Sciatic nerve (tissue), 2 donors: ENCODE results near the gene GSTO2. TPM values are rescaled to one million over a fixed set of nuclear protein-coding genes. Genes with fewer than 3 reads are reported as not detected.

Experiments
- ATAC-seq: fragments of 200-7000 bp; cut with Tn5 transposase; one replicate; pipeline ENCODE4 v1.9.1; 2020; ENCODE audit warnings: mild to moderate bottlenecking, moderate library complexity
- DNase-seq: peaks from one replicate; pipeline ENCODE4 v3.0.0-alpha.2; 2020; ENCODE audit warnings: low spot score
- intact Hi-C: fragments of 100-400 bp; cut with DNase I; formaldehyde crosslinking; loops from one replicate; pipeline ENCODE4 v1.14.2; 2022
- total RNA-seq: library from RNA; stranded (reverse); fragmentation: NEBNext Ultra II Directional; extraction: Animal tissue kit (Norgen Biotek cat#: 25700); gene quantifications from one replicate; pipeline ENCODE4 v1.2.1, GENCODE V29; 2021
- donor health status: DM: no; HTN: no; CAD: no.
- donor health status: DM: no; HTN: no; CAD: no.

GSTO2 gene
- total RNA-seq, 1 donor from 2014 or later = 2.1 TPM

DNA sequence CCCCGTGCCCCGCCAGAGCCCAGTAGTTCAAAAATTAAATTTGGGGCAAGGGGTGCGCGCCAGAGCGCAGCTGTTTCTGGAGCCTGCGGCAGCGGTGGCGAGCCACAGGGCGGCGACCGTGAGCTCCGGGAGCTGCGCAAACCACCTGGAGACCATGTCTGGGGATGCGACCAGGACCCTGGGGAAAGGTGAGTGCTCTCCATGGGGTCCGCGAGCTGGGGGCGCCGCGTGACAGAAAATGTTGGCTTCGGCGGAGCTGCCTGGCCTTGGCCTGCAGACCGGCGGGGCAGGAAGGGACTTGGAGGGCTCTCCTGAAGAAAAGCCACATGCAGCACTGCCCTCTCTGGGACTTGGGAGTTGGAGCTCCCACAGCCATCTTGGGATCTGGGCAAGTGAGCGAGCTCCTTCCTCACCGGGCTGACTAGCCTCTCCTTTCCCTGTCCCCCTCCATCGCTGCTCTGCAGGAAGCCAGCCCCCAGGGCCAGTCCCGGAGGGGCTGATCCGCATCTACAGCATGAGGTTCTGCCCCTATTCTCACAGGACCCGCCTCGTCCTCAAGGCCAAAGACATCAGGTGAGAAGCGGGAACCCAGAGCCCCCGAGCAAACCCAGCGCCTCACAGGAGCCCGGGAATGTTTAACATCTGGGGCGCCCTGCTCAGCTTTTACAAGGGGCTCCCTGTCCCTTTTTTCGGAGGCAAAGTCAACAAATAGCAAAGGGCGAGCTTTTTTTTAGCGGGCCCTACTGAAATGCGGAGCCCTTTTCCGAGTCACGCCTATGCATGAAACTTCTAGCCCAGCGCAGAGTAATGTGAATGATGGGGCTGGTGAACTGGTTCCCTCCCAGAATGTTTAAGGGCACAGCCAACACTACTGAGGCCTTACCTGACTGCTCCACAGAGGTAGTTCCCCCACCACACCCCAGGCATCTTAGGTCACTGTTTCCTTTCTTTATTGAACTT, 6.1 kb downstream of the GSTO2 start:
- ATAC-seq (peak; percentile 60), DNase-seq (peak; percentile 61)
- intact Hi-C loops = no loop called here

DNA sequence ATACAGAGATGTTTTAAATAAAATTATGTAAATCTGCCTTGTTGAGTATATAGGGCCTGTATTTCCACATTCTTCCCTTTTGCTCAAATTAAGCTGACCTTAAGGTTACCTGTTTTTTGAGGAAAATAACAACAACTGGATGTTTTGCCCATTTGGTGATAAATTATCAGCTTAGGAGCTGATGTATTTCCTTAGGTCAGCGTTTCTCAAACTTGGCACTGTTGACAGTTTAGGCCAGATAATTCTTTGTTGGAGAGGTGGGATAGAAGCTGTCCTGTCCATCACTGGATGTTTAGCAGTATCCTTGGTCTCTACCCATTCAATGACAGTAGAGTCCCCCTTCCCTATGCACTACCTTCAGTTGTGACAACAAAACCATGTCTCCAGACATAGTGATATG, 7.2 kb downstream of the GSTO2 start:
- no peak for DNase-seq

DNA sequence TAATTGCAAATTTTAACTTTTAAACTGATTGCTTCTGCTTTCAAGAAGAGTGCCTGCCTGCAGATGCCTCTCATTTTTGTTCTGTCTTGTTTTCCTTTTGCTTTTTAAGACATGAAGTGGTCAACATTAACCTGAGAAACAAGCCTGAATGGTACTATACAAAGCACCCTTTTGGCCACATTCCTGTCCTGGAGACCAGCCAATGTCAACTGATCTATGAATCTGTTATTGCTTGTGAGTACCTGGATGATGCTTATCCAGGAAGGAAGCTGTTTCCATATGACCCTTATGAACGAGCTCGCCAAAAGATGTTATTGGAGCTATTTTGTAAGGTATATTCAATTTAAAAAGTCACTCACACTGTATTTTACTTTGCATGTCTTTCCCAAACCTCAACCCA, 8.8 kb downstream of the GSTO2 start:
- DNase-seq (no peak), ATAC-seq (no peak)
- intact Hi-C loops = no loop called here

More for the DNA sequence above, 7.2 kb downstream of the GSTO2 start:
- intact Hi-C loops = no loop called here
- no peak for ATAC-seq

DNA sequence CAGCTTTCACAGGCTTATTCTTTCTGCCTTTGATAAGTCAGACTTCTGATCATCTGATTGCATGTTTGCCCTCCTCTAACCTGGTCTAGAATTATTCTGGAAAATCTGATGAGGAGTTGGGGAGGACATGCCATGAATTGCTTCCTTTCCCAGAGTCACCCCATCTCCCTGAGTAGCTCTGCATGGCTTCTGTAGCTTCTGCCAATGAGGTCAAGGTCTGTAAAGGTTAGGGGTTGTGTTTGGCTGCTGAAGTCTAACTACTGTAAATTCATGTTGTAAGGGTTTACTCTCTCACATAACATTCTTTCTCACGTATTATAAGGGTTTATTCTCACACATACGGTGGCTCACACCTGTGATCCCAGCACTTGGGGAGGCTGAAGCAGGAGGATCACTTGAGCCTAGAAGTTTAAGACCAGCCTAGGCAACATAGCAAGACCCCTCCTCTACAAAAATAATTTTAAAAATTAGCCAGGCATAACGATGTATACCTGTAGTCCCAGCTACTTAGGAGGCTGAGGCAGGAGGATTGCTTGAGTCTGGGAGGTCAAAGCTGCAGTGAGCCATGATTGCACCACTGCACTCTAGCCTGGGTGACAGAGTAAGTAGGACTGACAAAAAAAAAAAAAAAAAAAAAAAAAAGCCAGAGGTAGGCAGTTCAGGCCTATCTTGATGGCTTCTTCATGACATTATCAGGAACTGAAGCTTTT, 10.7 kb downstream of the GSTO2 start:
- ATAC-seq = no peak
- intact Hi-C loops = no loop called here

DNA sequence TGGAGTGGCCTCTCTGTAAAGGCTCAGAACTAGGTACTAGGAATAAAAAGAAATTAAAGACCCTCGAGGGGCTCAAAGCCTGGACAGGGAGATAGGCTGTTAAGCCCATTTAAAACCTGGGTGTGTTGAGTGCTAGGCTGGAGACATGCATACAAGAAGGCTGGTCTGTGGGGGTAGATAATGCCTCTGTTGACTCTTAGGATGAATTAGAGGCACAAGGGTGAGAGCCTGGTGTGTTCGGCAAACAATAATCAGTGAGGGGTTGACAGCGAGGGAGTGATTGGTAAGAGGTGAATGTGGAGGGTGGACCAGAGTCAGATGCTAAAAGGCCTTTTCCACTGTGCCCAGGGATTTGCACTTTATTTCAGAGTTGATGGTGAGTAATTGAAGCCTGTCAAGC, 12.7 kb downstream of the GSTO2 start:
- DNase-seq (no peak), ATAC-seq (no peak)
- intact Hi-C loops = no loop called here

More for the DNA sequence above, 10.7 kb downstream of the GSTO2 start:
- DNase-seq = no peak

DNA sequence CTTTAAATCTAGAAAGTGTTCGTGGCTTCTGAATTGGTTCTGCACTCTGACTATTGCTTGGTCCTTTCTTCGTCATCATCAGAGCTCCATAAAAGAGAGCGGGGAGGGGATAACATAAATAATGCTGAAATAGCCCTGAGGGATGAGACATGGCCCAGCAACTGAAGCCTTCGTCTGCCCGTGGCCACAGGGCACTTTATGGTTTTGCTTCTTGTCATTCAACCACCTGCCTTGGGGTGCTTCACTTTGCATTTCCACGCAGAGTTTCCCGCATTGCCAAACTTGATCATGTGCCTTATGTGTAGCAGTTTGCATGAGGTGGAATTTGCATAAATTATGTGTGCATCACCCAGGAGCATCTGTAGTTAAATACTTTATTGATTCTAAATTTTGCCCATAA, 15.9 kb downstream of the GSTO2 start:
- DNase-seq (no peak), ATAC-seq (no peak)
- intact Hi-C loops = no loop called here

DNA sequence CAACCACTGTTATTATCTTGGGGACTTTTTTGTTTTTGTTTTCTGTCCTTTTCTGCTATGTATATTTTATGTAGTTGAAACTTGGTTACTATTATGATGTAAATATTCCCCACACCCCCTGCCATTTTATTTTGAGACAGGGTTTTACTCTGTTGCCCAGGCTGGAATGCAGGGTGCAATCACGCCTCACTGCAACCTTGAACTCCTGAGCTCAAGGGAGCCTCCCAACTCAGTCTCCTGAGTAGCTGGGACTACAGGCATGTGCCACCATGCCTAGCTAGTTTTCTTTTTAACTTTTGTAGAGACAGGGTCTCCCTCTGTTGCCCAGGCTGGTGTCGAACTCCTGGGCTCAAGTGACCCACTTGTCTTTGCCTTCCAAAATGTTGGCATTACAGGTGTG, 18.0 kb downstream of the GSTO2 start:
- ATAC-seq (no peak), DNase-seq (no peak)
- intact Hi-C loops = no loop called here

DNA sequence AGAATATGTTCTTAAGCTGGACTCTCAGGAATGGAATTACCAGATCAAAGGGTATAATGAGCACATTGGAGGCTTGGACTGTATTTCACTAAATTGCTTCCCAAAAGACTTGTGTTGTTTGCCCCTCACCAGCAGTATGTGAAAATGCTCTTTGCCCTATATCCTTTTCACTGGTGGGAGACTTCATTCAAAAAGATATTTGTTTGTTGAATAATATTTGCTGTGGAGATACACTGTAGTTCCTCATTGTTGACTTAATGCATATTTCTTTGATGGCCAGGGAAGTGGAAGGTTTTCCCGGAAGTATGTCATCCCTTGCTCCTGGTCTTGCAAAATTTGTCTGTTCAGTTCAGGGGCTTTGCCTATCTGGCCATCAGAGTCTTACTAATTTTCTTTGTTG, 19.4 kb downstream of the GSTO2 start:
- DNase-seq (no peak), ATAC-seq (no peak)
- intact Hi-C loops = no loop called here

DNA sequence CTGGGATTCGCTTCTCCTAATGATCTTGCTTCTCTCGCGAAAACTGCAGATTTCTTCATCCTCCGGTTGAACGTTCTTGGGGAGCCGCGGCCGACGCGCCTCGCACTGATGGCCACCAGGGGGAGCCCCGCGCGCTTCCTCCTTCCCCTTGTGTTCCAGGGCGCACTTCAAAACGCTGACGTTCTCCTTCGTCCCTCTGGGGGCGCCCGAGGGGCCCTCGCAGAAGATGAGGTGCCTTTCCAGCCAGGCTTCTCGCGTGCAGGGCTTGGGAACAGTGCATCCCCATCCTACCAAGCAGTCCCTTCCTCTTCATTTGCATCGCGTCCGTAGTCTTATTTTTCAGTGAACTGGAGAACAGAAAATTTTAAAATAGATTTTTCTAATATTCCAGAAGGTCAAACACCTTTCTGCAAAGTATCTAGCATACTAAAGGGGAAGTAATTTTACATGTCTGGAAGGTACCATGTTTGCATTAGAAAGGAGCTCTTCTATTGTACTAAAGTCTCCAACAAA, 22.5 kb downstream of the GSTO2 start:
- ATAC-seq = peak; percentile 97
- DNase-seq = peak; percentile 93

DNA sequence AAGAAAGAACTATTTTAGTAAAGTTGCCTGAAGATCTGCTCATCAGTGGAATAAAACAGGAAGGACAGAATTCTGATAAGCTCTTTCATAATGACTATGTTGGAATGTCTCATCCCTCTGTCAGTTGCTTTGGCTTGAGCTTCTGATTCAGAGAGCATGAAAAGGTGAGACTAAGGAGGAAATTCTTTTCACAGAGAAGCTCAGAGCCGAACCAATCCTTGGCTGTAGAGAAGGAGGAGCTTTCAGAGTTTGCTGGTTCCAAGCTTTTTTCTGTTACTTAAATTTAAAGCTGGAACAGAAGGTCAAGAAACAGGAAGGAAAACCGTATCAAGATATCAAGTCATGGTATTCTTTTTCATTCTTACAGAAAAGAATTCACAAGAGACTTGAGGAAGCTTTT, 24.0 kb downstream of the GSTO2 start:
- intact Hi-C loops = loop anchor here (5.0 kb wide), 1 partner anchor 59 kb away; the partner anchor contains the start of gene CFAP58
- DNase-seq = no peak

More for the DNA sequence above, 22.5 kb downstream of the GSTO2 start:
- intact Hi-C loops = loop anchor here (5.0 kb wide), 1 partner anchor 61 kb away; the partner anchor contains the start of gene CFAP58

DNA sequence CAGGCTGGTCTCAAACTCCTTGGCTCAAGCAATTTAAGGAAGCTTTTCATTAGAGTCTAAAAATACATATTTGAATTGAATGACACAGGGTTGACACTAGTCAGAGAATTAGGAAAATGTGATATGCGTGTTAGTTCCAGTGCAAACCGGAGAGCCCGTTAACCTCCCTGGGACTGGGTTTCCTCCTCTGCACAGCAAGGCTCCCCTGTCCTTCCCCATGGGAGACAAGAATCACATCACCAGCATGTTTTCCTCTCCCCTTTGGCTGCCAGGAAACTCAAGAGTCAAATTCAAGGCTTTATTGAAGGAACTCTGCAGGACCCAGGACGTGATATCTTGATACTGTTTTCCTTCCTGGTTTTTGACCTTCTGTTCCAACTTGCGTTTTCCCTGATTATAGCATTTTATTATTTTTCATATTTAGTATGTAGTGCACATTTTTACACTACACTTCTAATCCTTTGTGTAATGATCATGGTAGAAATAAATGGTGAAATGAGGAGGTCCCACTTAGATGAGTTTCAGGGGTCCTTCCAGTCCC, 24.9 kb downstream of the GSTO2 start:
- DNase-seq (no peak), ATAC-seq (no peak)
- intact Hi-C loops = loop anchor here (5.0 kb wide), 1 partner anchor 58 kb away; the partner anchor contains the start of gene CFAP58

More for the DNA sequence above, 24.0 kb downstream of the GSTO2 start:
- no peak for ATAC-seq

DNA sequence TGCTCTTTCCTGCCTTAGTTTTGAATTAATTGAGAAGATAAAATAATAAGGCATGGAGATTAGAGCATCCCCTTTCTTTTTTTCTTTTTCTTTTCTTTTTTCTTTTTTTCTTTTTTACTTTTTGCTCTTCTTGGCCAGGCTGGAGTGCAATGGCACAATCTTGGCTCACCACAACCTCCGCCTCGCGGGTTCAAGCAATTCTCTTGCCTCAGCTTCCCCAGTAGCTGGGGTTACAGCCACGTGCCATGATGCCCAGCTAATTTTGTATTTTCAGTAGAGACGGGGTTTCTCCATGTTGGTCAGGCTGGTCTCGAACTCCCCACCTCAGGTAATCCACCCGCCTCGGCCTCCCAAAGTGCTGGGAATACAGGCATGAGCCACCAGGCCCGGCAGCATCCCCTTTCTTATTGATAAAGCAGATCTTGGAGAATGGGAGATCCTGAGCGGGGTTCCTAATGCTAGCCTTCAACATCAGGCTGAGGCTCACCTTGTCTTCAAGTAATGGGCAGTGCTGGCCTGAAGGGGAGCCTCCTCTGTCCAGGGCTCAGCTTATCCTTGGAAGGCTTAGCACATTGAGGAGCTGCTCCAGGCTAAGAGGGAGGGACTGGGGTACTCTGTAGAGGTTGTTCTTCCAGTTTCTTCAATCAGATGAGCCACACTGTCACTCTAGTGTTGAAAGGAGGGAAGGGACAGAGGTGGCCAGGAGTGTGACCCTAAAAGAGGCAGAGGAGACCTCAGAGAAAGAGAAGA, 27.9 kb downstream of the GSTO2 start:
- ATAC-seq (no peak), DNase-seq (no peak)
- intact Hi-C loops = no loop called here

DNA sequence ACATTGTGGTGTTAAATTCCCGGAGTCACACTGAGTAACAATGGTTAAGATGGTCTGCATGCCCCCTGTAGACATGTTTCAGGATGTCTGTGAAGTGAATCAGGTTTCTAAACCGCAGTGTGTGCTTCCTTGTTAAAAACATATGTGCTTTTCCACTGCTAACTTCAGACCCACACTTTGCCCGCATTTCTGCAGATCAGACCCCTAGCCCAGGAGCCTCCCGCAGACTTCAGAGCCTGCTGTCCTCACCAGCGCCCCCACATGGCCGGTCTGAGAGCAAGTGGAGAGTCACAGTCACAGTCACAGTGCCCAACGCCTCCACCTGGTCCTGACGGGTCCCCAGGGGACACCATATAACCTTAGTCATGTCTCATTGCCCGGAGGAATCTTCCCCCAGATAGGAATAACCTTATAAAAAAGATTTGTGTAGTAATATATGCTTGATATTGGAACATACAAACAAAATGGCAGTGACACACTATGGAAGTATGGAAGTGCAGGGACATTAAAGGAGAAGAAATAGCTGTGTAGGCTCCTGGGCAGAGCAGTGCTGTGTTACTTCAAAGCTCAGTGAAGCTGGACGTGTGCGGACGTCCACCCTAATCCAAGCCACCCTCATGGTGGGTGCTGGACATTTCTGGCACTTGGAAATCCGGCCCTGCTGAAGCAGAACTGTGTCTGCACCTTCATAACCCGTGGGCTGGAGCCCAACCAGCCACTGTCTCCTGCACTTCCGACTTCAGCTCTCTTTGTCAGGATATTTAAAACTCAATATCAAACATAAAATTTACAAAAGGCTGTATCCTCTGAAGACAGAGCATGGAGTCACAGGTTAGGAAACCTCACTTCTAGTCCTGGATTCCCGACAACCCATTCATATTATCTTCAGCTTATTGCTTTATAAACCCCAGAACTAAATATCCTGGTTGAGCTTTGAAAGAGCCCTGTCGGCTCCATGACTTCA, 29.0 kb downstream of the GSTO2 start:
- intact Hi-C loops = no loop called here
- DNase-seq = no peak
- ATAC-seq = no peak

DNA sequence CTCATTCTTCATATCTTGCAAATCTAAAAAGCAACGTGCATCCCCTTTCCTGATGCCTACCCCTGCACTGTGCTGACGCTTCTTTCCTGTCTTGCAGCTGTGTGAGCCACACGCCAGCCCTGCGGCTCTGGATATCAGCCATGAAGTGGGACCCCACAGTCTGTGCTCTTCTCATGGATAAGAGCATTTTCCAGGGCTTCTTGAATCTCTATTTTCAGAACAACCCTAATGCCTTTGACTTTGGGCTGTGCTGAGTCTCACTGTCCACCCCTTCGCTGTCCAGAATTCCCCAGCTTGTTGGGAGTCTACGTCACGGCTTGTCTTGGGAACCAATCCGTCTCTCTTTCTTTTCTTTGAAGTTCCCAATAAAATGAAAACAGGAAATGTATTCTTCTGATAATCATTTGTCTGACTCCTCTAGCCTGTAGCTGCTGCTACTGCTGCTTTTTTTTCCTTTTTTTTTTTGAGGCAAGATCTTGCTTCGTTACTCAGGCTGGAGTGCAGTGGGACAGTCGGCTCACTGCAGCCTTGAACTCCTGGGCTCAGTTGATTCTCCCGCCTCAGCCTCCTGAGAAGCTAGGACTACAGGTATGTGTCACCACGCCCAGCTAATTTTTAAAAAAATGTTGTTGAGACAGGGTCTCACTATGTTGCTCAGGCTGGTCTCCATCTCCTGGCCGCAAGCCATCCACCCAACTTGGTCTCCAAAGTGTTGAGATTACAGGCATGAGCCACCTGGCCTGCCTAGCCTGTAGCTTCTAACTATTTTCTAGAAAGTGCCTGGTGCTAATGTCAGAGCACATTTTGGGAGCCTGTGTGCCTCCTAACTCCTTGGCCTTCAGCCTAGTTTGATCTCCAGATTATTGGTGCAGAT, 30.3 kb downstream of the GSTO2 start:
- no peak for DNase-seq
- peak; percentile 49 for ATAC-seq
- intact Hi-C loops = no loop called here

DNA sequence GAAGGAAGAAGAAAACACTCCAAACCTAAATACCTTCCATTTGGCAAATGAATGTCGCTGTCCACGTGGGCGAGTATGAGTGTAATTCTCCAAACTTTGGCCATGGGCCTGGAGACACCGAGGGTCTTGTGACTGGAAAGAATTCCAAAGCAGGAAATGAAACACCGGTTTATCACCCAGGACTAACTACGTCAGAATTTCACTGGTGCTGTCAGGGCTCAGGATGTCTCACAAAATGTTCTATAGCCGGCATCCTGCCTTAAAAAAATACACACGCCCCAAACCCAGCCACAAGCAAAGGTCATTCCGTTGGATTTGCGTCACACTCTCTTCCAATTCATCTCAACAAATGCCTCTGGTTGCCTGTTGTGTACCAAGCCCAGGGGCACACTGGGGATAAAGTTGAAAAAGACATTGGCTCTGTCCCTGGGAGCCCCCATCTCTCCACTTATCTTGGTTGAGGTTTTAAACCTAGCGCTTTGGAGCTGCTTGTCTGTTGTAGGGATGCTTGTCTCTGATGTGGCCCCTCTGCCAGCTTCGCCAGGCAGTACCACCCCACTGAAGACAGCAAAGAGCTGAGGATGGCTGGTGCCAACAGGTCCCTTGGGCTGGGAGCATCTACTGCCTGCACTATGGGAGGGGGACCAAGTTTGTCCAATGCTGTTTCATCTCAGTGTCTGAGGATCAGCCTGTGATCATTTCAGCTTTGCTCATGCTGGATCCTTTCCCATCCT, 31.2 kb downstream of the GSTO2 start:
- ATAC-seq (peak; percentile 69), DNase-seq (no peak)
- intact Hi-C loops = loop anchor here (5.0 kb wide), 1 partner anchor 47 kb away; no protein-coding TSS in a partner anchor

DNA sequence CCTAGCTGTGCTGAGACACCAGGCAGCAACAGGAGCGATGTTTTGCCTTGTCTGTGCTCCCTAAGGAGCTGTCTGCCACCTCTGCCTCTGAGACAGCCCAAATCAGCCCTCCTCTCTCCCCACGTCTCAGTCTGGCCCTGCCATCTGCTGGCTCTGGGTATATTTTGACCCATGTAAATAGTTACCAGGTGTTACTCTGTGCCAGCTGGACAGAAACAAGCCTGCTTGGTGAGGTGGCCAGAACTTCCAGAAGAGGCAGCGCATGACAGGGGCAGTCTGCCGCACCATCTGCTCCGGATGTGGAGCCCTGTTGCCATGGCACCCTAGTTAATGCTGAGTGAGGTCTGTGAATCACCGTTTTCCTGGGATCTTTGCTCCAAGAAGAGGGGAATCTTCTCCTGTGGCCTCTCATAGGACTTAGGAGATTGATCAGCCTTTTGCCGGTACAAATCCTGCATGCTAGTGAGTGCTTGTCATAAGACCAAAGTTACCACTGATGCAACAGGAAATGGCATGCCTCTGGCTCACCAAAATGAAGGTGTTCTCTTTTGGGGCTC, 31.8 kb downstream of the GSTO2 start:
- intact Hi-C loops = loop anchor here (5.0 kb wide), 1 partner anchor 46 kb away; no protein-coding TSS in a partner anchor
- peak; percentile 33 for ATAC-seq
- no peak for DNase-seq
